ENCODE measurements around the gene MTMR1.

MTMR1 gene

GRCh38 chrX:150688911-150689451, 4.2 kb upstream of the MTMR1 start:
- no peak overlapping the region for H3K4me3 ChIP-seq (ENCODE audit: low read length)
- H3K27me3 ChIP-seq (replicated peaks; ENCODE audit: insufficient read depth, low read length) = no peaks in the 10 kb centered on the region
- no peak for DNase-seq
- no peaks in the 10 kb centered on the region for H3K79me2 ChIP-seq (ENCODE audit: low read length)
- no peak overlapping the region for H3K27ac ChIP-seq (ENCODE audit: low read length)
- H4K20me1 ChIP-seq (ENCODE audit: insufficient read depth, low read length) = no peaks in the 10 kb centered on the region
- H3K4me1 ChIP-seq (ENCODE audit: low read length) = 0 out of 2 replicates have a peak, but pooled peaks cover 4% of the 10 kb centered on the region
- H3K4me2 ChIP-seq (ENCODE audit: low read depth, low read length) = no peak overlapping the region
- no peaks in the 10 kb centered on the region for H3K9me2 ChIP-seq (replicated peaks; ENCODE audit: insufficient read depth, low read length)
- H3K9me3 ChIP-seq (replicated peaks; ENCODE audit: insufficient read depth, low read length) = no peaks in the 10 kb centered on the region
- H3K36me3 ChIP-seq (replicated peaks; ENCODE audit: insufficient read depth, low read length) = no peaks in the 10 kb centered on the region
- H2AFZ ChIP-seq (ENCODE audit: low read length) = no peak overlapping the region
- peaks cover 2% of the 10 kb centered on the region; the same call in 1 of the 2 replicates for H3F3A ChIP-seq (ENCODE audit: insufficient read depth, low read length)
- no peak overlapping the region for H3K9ac ChIP-seq (ENCODE audit: low read length)
- TF ChIP-seq EZH2 (optimal IDR thresholded peaks at IDR 0.05; ENCODE audit: low read depth, low read length) (no peak), CTCF (IDR thresholded peaks at IDR 0.05; ENCODE audit: low read length) (no peak), EZH2phosphoT487 (IDR thresholded peaks at IDR 0.05; ENCODE audit: low read length) (no peak)

GRCh38 chrX:150690126-150690525, 3.1 kb upstream of the MTMR1 start:
- Histone ChIP-seq H3K4me2 (ENCODE audit: low read depth, low read length) (no peak overlapping the region), H2AFZ (ENCODE audit: low read length) (no peak overlapping the region), H3K27ac (ENCODE audit: low read length) (no peak overlapping the region), H3K9me3 (replicated peaks; ENCODE audit: insufficient read depth, low read length) (no peaks in the 10 kb centered on the region), H3K9me2 (replicated peaks; ENCODE audit: insufficient read depth, low read length) (no peaks in the 10 kb centered on the region), H3K4me3 (ENCODE audit: low read length) (no peak overlapping the region), H3K4me1 (ENCODE audit: low read length) (peaks cover 11% of the 10 kb centered on the region; the same call in 1 of the 2 replicates), H3K27me3 (replicated peaks; ENCODE audit: insufficient read depth, low read length) (no peaks in the 10 kb centered on the region), H3K9ac (ENCODE audit: low read length) (no peak overlapping the region), H3K79me2 (ENCODE audit: low read length) (peaks cover 10% of the 10 kb centered on the region), H3K36me3 (replicated peaks; ENCODE audit: insufficient read depth, low read length) (no peaks in the 10 kb centered on the region), H4K20me1 (ENCODE audit: insufficient read depth, low read length) (no peaks in the 10 kb centered on the region), H3F3A (ENCODE audit: insufficient read depth, low read length) (peaks cover 3% of the 10 kb centered on the region)
- TF ChIP-seq EZH2 (optimal IDR thresholded peaks at IDR 0.05; ENCODE audit: low read depth, low read length) = no peak
- no peak for TF ChIP-seq EZH2phosphoT487 (IDR thresholded peaks at IDR 0.05; ENCODE audit: low read length)
- no peak for TF ChIP-seq CTCF (IDR thresholded peaks at IDR 0.05; ENCODE audit: low read length)
- no peak for DNase-seq

DNA sequence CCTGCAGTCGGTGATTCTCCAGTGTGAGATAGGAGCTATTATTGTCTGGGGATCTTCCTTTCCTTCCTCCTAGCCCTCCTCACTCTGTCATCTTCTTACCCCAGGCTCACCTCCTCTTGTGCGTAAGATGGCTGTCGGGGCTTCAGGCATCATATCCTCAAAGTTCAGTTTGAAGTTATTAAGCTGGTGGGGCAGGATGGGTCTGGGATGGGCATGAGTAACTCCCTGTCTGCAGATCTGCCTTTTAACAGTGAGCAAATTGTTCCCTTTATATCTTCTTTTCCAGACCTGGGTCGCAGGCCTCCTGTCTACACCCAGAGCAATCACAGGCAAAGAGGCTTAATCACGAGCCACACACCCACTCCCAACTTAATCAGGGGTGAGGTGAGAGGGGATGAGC, 900 bp upstream of the MTMR1 start:
- Histone ChIP-seq H3K4me1 (ENCODE audit: low read length) (peaks cover 23% of the 10 kb centered on the region), H3K27ac (ENCODE audit: low read length) (no peak overlapping the region; the same call in 1 of the 2 replicates), H3K79me2 (ENCODE audit: low read length) (peaks cover 31% of the 10 kb centered on the region), H3K4me2 (ENCODE audit: low read depth, low read length) (peak overlapping the region; percentile 69), H3K4me3 (ENCODE audit: low read length) (peak overlapping the region; percentile 63), H3K9me3 (replicated peaks; ENCODE audit: insufficient read depth, low read length) (no peaks in the 10 kb centered on the region), H3F3A (ENCODE audit: insufficient read depth, low read length) (peaks cover 5% of the 10 kb centered on the region), H3K9me2 (replicated peaks; ENCODE audit: insufficient read depth, low read length) (no peaks in the 10 kb centered on the region), H2AFZ (ENCODE audit: low read length) (peak overlapping the region; percentile 65), H3K27me3 (replicated peaks; ENCODE audit: insufficient read depth, low read length) (no peaks in the 10 kb centered on the region), H3K9ac (ENCODE audit: low read length) (peak overlapping the region; percentile 59; the same call in 1 of the 2 replicates), H3K36me3 (replicated peaks; ENCODE audit: insufficient read depth, low read length) (no peaks in the 10 kb centered on the region), H4K20me1 (ENCODE audit: insufficient read depth, low read length) (no peaks in the 10 kb centered on the region)
- DNase-seq = no peak
- no peak for TF ChIP-seq EZH2phosphoT487 (IDR thresholded peaks at IDR 0.05; ENCODE audit: low read length)
- no peak for TF ChIP-seq CTCF (IDR thresholded peaks at IDR 0.05; ENCODE audit: low read length)
- TF ChIP-seq EZH2 (optimal IDR thresholded peaks at IDR 0.05; ENCODE audit: low read depth, low read length) = no peak
